ENCODE measurements around the gene TEX11.

DNA sequence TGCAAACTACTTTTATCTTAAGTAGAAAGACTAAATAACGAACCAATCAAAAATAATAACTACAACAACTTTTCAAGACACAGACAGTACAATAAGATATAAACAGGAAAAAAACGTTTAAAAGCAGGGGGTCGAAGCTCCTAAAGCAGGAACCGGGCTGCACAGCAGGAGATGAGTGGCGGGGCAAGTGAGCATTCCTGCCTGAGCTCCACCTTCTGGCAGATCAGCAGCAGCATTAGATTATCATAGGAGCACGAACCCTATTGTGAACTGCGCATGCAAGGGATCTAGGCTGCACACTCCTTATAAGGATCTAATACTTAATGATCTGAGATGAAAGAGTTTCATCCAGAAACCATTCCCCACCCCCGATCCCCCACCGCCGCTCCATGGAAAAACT lies 146.2 kb downstream of the TEX11 start:
- TF ChIP-seq EZH2 (IDR thresholded peaks at IDR 0.05; ENCODE audit: insufficient read depth, poor library complexity, severe bottlenecking) (no peak), EZH2phosphoT487 (IDR thresholded peaks at IDR 0.05; ENCODE audit: insufficient read depth, low read depth) (no peak)

Data from GM23248 (cell line).